ENCODE measurements around the gene TOX2.

DNA sequence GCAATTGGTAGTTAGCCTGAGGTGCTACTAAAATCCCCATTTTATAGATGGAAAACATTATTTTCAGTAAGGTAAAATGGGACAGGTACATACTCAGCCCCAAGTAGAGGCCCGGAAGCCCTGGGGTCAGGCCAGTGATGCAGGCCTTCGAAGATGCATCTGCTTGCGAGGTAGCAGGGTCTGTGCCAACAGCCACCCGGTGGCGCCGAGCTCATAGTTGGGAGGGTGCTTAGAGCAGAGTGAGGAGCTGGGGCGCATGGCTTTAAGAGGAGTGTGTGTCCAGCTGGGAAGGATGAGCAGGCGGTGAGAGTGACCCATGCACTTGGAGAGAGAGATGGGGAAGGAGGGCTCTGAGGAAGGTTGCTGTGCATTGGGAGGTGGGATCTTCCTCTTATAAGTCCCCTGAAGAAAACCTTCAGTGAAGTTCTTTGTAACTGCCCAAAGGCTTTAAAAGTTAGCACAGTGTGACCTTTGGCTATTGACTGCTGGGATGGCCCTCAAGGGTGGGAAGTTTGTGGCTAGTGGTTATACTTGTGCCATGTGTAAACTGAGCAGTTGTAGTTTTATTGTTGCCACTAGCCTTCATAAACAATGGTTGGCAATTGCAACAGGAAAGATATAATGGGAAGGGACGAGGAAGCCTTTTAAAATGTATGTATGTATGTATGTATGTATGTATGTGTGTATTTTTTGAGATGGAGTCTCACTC, 71.1 kb downstream of the TOX2 start:
- TF ChIP-seq CTCF (conservative IDR thresholded peaks at IDR 0.05; ENCODE audit: low read length) (no peak), EZH2phosphoT487 (IDR thresholded peaks at IDR 0.05; ENCODE audit: borderline replicate concordance, low read depth, low read length) (no peak)
